Measurements from ENCODE around the gene BMP2K.
"Not testable (repeated sequence)": the region's sequence is repeated elsewhere in the genome, so short reads cannot be mapped to it uniquely, and the experiment has no call there.

BMP2K gene

DNA sequence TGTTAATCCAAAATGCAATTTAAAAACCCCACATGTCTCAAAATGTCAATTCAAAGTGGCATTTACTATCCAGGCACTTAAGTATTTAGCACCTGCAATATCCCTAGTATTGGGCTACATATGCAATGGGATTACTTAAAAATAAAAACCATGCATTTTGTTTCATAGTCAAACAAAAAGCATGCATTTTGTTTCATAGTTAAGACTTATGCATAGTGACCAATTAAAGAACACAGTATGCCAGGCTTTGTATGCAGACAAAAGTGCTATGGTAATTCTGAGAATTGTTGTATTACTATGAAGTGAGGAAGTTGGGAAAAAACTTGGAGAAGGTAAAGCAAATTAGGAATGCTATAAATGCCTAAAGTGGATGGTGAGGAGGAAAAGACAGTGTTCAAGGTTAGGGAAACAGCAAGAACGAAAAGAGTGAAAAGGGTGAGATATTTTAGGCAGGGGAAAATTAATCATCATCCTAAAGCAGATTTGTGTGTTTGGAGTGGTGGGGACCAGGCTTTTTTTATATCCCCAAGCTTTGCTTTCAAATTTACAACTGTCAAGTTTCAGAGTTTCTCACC lies 10.6 kb upstream of the BMP2K start:
- DNase-seq: no peak

- no peak for DNase-seq
These were observed 10.1 kb upstream of the BMP2K start for GRCh38 chr4:78766026-78766425.

DNA sequence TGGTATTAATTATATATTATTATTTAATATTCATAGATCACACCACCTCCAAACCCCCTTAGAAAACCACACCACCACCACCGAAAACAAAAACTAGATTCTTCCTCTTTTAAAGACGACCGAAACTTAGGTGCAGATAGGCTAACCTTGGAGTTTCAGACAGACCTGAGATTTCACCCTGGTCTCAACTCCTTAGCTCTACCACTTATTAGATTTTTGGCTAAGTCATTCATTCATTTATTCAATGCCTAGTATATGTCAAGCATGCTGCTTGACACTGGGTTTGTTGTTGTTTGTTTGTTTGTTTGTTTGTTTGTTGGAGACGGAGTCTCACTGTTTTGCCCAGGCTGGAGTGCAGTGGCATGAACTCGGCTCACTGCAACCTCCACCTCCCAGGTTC lies 9.5 kb upstream of the BMP2K start:
- no peak for DNase-seq

- no peak for DNase-seq
These were observed 8.8 kb upstream of the BMP2K start for GRCh38 chr4:78767350-78767749.

- DNase-seq: no peak
These were observed 7.5 kb upstream of the BMP2K start for GRCh38 chr4:78768452-78769180.

GRCh38 chr4:78770091-78770642 lies 6.0 kb upstream of the BMP2K start:
- DNase-seq: no peak

DNA sequence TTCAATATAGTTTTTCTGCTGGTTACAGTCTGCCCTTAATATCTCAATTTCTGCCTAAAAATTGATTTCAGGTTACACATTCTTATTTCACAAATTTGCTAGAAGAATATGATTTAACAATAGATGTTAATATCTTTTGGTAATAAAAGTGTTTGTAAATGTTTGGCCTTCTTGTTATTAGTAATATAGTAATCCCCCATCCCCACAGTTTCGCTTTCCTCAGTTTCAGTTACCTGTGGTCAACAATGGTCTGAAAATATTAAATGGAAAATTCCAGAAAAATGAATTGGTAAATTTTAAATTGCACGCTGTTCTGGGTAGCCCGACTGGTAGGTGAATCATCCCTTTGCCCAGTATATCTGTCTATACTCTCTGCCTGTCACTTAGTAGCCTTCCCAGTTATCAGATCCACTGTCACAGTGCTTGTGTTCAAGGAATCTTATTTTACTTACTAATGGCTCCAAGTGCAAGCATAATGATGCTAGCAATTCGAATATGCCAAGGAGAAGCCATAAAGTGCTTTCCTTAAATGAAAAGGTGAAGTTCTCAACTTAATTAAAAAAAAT lies 3.5 kb upstream of the BMP2K start:
- DNase-seq: no peak

- DNase-seq: peak; percentile 27
These were observed 1.7 kb upstream of the BMP2K start for GRCh38 chr4:78774417-78774816.

DNA sequence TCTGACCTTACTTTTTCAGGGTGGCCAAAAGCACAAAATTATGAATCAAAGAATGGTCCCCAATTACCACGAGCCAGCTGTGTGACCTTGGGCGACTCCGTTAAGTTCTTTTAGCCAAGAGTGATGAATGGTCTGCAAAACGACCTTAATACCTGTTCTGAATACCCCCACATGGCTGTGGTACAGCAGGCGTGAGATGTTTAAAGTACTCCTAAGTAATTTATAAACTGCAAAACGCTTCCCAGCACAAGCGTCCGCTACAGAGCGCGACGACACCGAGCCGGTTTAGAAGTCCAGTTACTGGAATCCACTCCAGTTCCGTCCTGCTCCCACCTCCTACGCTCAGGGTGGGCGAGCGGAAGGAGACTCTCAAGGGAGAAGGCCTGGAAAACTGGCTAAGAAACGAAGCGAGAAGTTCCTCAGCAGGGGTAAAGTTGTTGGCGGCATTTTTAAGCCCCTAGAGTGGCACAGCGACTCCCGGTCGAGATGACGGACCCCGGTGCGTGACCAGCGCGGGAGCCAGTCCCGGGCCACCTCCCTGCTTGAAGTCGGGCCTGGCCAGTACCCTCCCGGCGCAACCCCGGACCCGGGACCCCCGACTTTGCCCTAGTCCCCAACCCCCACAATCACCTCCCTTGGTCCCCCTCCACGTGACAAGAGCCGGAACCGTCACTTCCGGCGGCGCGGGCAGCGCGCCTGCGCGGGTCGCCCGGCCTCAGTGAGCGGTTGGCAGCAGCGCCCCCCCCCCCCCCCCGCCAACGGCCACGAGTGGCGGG lies 659 bp upstream of the BMP2K start:
- peak; percentile 96 for DNase-seq

- DNase-seq: peak; percentile 86
These were observed 802 bp downstream of the BMP2K start for GRCh38 chr4:78776729-78777575.

DNA sequence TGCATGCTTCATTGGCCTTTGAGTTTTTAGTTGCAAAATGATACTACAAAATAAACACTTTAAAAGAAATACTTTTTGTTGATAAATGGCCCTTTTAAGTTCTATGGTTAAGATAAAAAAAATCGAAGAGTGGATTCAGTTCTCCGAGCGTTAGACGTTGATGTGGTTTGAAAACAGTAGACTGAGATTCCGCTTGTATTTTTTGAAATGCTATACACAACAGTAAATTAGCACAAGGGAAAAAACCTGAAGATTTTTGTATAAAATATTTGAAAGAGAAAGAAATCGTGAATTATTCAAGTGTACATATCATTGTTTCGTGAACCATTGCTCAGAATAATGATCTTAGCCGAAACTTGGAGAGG lies 1.4 kb downstream of the BMP2K start:
- DNase-seq: no peak

DNA sequence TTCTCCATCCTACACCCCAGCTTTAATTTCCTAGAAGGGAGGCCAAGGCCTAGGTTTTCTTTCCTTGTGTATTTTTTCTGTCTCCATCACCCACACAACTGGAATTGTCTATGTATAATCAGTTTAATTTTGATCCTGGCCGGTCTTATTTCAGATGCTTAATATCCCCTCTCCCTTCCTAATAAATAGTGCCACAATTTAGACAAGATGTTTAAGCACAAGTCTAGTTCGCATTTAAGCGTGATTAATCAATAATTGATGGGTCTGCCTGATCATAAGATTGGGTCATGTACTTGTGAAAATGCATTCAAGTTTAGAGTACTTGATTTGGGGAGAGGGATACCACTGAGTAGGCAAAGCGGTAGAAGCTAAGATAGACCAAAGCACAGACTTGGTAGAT lies 2.4 kb downstream of the BMP2K start:
- DNase-seq: peak; percentile 15

DNA sequence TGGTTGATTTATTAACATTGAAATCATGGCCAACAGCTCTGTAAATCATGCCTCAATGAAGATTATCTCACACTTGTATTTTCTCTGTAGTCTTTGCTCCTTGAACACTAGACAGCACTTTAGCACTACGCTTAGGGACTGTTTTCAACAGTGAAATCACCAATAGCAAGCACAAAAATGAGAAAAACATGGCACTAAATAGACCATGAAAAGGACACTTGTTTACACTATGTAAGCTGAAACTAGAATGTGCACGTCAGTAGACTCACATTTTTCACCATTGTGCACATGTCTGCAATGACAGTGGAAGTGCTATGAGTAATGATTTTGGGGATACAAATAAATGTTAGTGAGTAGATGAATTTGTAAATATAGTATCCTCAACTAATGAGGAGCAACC lies 3.1 kb downstream of the BMP2K start:
- DNase-seq: peak; percentile 35

- DNase-seq: no peak
These were observed 3.9 kb downstream of the BMP2K start for GRCh38 chr4:78780093-78780492.

DNA sequence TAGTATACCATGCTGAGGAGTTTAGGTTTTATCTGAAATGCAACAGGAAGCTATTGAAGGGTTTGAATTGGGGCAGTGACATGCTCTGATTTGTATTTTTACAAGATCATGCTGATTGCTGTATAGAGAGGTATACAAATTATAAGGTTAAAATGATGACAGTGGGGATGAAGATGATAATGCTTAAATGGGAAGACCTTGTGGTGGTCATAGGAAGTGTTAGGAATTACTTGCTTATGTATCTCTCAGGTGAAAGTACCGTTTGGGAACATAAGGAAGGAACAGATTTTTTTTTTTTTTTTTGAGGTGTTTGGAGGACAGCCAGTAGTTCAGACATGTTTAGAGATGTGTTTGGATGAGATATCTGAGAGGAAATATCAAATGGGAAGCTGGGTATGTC lies 5.0 kb downstream of the BMP2K start:
- no peak for DNase-seq

DNA sequence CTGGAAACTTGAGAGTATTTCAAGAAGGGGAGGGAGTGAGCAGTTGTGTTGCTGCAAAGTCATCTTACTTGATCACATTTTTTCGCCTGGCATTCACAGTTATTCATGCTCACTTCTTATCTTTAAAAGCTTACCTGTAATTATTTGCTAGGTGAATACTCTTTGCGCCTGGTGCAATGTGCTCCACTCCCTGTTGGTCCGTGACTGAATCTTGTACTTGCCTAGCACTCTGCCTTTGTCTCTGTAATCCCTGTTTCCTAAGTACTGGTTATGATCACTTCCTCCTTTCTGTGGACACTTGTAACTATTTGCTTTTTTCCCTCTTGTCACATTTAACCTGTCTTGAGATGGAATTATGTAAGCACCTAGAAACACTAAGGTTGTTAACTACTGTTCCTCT lies 5.8 kb downstream of the BMP2K start:
- no peak for DNase-seq

GRCh38 chr4:78784236-78784865 lies 8.2 kb downstream of the BMP2K start:
- DNase-seq: peak; percentile 64

DNA sequence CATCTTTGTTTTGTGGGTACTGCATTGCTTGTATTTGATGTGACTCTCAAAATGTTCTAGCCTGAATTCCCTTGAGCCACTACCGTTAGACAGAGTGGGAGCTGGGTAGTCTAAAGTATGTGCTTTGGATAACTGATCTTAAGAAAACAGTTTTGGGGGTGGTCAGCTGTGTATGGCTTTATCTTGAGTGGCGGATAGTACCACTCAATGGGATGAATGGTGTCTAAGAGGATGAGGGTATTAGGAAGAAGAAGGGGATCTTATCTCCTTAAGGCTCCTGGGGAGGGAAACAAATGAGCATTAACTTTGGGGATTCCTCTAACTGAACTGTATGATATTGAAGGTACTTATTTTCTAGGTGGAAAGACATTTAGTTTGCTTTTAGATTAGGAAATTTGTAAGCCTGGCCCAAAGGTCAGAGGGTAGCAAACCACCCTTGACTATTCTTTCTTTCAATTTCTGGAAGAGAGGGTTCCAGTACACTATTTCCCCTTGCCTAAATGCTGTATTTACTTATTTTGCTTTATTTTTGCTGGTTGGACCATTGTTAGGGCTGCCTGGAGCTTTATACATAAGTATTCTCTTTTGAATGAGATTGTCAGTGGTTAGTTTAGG lies 11.3 kb downstream of the BMP2K start:
- DNase-seq: no peak

DNA sequence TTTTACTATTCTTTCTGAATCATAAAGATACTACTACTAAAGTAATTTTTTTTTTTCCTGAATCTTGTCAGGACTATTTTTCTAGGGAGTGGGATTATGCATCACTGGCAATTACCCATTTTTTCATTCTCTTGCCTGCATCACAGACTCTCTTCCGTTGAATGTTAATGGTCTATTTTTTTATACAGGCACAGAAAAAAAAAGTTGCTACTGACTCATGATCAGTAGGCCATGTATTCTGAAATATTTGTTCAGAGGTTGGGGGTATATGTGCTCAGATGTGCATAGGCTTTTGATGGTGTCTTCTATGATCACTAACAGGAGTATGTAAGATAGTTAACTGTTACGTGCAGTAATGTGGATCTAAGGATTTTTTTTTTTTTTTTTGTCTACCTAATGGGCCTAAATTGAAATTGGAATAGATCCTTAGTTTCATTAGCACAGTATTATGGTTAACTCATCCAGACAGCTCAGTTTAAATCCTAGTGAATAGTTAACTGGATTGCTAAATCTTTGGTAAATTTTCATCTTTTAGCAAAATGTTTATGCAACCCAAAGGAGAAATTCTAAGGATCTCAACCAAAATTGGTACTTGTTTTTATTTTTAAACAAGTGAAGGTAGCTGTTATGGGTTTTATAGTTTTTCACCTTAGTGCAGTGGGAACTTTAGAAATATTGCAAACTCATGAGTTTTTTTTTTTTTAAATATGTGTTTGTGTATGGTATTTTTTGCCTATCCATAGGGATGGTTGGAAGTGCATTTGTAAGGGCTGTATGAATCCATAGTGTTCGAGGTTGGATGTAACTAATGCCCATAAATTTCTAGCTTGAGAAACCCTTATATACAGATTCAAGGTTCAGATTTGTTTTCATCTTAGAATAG lies 12.1 kb downstream of the BMP2K start:
- no peak for DNase-seq

DNA sequence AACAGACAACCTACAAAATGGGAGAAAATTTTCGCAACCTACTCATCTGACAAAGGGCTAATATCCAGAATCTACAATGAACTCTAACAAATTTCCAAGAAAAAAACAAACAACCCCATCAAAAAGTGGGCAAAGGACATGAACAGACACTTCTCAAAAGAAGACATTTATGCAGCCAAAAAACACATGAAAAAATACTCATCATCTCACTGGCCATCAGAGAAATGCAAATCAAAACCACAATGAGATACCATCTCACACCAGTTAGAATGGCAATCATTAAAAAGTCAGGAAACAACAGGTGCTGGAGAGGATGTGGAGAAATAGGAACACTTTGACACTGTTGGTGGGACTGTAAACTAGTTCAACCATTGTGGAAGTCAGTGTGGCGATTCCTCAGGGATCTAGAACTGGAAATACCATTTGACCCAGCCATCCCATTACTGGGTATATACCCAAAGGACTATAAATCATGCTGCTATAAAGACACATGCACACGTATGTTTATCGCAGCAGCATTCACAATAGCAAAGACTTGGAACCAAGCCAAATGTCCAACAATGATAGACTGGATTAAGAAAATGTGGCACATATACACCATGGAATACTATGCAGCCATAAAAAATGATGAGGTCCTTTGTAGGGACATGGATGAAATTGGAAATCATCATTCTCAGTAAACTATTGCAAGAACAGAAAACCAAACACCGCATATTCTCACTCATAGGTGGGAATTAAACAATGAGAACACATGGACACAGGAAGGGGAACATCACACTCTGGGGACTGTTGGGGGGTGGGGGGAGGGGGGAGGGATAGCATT lies 19.7 kb downstream of the BMP2K start:
- DNase-seq: not testable (repeated sequence)
